ENCODE measurements around the gene CNTNAP2.

- TF ChIP-seq CTCF (tag by site-specific recombination; IDR thresholded peaks at IDR 0.05), result no peak
- TF ChIP-seq YY1 (tag by site-specific recombination; IDR thresholded peaks at IDR 0.05), result no peak
Observed at GRCh38 chr7:147300293-147300692, 1183.7 kb downstream of the CNTNAP2 start.
